Measurements from ENCODE around the gene DCAF4.
"Not testable (repeated sequence)": the region's sequence is repeated elsewhere in the genome, so short reads cannot be mapped to it uniquely, and the experiment has no call there.

DCAF4 gene

DNA sequence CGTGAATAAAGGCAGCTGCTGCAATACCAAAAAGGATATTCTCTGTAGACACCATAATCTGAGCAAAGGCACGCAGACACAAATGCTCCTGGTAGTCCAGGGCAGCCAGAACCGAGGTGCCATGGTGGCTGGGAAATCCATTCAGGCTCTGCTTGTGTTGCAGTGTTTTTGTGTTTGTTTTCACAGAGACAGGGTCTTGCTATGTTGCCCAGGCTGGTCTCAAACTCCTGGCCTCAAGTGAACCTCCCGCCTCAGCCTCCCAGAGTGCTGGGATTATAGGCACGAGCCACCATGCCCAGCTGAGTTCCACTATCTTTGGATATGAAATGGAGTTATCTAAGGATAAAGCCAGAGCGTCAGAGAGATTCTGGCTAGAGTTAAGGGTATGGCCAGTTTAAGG is 39.8 kb downstream of the DCAF4 start:
- in situ Hi-C loops (cut with HindIII; ENCODE audit: low sequenced_read_pairs) = no loop called here

DNA sequence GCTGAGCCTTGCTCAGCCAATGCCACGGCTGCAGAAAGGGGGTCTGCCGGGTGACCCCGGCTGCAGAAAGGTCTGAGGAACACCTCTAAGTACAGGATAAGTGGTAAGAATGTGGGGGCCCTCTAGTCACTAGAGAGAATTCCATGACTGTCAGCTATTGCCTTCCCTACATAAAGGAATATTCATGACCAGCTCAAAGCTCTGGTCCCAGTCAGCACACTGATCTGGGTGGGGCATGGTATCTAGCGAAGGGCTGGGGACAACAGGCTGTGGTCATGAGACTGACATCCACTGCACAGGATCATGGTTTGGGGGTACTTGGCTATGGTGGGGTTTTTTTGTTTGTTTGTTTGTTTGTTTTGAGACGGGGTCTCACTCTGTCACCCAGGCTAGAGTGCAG is 42.1 kb downstream of the DCAF4 start:
- in situ Hi-C loops (cut with HindIII; ENCODE audit: low sequenced_read_pairs) = no loop called here

DNA sequence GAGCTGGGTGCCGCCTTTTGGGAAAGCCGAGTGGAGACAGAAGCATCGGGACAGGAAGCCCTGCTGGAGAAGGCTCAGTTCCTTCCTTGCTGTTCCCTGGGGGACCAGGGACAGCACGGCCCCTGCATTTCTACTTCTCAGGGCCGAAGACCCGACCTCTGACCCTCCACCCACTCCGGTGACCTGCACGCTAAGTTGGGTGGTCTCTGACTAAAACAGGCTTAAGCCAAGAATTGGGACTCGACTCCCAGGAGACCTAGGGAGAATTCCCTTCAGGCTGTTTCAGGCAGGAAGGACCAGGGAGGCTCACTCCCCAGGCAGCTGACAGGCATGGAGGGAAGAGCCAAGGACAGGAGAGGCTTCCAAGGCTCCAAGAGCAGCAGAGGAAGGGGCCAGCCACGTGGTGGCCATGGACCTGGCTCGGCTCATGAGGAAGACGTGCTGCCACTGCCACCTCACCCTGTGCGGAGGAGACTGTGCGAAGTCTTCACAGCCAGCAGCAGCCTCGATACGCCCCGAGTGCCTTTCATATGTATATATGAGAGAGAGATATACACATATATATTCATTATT is 43.9 kb downstream of the DCAF4 start:
- in situ Hi-C loops (cut with HindIII; ENCODE audit: low sequenced_read_pairs) = no loop called here

DNA sequence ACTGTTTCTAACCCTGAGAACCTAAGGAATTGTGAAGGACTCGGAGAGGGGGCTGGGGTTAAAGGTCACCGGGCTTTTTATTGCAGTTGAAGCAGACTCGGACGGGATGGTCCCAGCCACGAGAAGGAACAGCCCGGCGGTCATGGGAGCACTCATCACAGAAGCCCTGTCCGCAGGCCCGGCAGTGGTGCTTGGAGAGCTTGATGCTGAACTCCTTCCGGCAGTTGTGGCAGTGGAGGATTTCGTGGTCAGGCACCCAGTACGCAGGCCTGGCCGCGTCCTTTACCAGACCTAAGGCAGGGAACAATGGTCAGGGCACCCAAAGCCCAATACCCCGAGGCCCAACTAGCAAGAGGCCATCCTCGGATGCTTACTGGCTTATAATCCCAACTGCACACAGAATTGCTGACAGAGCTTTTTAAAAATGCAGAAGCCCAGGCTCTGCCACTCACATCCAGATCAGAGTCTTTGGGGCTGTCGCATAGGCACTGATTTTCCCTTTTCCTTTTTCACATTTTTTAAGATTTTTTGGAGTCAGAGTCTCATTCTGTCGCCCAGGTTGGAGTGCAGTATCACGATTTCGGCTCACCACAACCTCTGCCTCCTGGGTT is 44.7 kb downstream of the DCAF4 start:
- in situ Hi-C loops (cut with HindIII; ENCODE audit: low sequenced_read_pairs) = no loop called here

DNA sequence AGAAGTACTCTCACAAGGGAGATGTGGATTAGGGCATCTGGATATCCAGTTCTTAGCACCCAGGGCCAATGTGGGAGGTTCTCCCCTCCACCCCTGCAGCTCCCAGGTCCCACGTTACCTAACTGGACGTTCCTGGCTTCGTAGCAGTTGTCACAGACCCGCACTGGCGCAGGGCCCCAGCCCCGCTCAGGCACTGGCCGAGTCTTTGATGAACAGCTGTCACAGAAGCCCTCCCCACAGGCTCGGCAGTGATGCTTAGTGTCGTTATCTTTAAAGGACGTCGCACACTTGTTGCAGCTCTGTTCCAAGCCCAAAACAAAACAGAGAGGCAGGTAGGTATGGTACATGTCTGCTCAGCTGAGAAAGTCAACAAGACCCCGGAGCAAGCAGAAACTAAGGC is 48.4 kb downstream of the DCAF4 start:
- in situ Hi-C loops (cut with HindIII; ENCODE audit: low sequenced_read_pairs) = loop anchor here (5.0 kb wide), 1 partner anchor 43 kb away; no protein-coding TSS in a partner anchor

DNA sequence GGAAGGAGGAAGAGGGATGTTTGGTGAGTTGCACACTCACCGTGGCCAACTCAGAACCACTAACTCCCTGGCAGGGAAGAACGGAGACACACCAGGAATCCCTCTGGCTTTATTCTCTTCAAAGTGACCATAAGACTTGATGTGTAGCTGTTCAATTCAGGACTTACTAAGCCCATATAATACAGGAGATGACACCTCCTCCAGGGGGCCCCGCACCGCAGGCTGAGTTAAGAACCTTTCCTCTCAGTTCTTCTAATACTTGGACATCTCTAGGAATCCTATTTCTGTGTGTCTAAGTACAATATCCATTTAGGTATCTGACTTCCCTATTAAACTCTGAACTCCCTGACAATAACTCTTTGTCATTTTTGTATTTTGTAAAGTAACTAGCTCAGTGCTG is 49.5 kb downstream of the DCAF4 start:
- in situ Hi-C loops (cut with HindIII; ENCODE audit: low sequenced_read_pairs) = loop anchor here (5.0 kb wide), 1 partner anchor 42 kb away; no protein-coding TSS in a partner anchor

DNA sequence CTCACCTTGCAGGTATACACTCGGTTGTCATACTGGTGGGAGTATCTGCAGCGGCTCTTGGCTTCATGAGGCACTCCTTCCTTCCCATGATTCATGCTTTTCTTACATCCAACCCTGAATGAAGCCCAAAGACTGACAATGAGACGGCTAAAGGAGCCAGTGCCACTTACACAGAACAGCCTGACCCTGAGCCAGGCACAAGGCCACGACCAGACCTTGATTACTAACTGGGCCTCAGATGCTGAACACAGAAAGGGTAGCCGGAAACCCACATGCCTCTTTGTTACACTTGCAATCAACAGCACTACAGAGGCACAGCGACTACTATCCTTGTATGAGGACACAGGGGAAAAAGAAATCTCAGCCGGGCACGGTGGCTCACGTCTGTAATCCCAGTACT is 52.6 kb downstream of the DCAF4 start:
- in situ Hi-C loops (cut with HindIII; ENCODE audit: low sequenced_read_pairs) = loop anchor here (5.0 kb wide), 1 partner anchor 38 kb away; no protein-coding TSS in a partner anchor

DNA sequence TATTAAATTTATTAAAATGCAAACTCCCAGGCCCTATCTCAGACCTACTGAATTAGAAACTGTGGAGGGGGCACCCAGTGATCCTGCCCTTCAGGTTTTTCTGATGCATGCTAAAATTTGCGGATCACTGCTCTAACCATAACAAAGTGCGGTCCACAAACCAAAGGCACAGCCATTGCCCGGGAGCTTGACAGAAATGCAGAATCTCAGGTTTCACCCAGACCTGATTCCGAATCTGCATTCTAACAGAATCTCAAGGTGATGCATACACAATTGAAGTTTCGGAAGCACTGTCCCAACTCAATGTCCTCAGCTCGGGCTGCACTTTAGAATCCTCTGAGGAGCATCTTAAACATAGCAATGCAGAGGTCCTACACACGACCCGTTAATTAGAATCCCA is 54.6 kb downstream of the DCAF4 start:
- in situ Hi-C loops (cut with HindIII; ENCODE audit: low sequenced_read_pairs) = no loop called here

DNA sequence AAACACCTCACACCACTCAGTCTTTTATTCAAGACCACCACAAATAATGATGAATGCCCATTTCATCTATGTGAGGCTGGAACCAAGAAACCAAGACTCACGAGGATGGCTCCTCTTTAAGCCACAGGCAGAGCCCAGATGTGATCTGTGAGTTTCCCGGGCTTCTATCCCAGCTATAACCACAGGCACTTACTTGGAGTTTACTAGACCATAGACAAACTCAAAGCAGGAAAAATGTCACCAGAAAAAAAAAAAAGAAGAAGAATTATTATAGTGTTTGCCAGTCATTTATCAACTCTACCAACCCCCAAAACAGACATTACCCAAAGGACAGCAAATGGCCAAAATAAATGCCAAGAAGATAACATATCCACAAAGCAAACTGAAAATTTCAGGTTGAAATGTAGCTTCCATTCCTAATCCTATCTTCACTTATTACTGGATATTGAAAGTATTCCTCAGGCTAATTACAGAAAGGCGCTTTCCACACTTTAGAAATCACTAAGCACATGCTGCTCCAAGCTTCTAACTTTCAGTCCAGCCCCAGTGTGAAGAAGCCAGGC is 56.0 kb downstream of the DCAF4 start:
- in situ Hi-C loops (cut with HindIII; ENCODE audit: low sequenced_read_pairs) = no loop called here

DNA sequence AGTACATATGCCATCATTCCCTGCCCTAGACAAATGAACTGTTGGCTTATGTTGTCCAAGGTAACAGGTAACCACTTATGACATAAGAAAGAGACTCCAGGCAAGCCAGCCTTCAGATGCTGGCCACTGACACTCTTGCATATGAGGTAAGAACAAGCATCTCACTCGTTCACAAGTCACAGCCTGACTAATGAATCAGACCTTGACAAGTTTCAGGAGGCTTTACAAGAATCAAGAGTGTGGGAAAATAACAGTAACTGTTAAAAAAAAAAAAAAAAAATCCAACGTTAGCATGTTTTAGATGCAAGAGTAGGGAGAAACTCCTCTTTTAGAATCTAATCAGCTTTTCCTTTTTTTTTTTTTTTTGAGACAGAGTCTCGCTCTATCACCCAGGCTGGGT is 60.0 kb downstream of the DCAF4 start:
- in situ Hi-C loops (cut with HindIII; ENCODE audit: low sequenced_read_pairs) = no loop called here

DNA sequence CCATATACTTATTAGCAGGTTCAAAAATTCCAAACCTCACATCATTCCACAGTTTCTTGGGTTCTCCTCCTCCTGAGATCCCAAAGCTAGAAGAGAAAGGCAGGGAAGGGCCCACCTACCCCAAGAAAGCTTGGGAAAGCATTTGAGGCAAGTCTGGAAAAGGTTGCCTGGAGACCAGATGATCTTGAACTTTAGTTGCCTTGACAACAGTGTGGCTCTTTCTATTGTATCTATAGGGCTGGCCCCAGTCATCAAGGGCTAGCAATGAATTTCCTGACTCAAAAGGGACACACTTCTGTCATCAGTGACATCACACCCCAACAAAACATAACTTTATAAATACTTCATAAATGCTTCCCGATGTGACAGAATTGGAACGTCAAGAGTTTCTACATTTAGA is 60.6 kb downstream of the DCAF4 start:
- in situ Hi-C loops (cut with HindIII; ENCODE audit: low sequenced_read_pairs) = no loop called here

DNA sequence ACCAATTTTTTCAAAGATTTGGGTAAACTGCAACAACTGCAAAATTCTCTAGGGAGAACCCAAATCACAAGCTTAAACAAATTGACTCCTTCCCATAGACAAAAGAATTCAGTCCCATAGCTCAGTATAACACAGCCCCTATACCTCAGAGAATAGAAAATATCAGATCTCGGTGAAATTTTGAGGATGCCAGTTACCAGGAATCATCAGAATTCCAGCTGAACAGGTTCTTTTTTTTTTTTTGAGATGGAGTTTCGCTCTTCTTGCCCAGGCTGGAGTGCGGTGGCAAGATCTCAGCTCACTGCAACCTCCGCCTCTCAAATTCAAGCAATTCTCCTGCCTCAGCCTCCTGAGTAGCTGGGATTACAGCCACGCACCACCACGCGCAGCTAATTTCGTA is 63.9 kb downstream of the DCAF4 start:
- in situ Hi-C loops (cut with HindIII; ENCODE audit: low sequenced_read_pairs) = no loop called here

DNA sequence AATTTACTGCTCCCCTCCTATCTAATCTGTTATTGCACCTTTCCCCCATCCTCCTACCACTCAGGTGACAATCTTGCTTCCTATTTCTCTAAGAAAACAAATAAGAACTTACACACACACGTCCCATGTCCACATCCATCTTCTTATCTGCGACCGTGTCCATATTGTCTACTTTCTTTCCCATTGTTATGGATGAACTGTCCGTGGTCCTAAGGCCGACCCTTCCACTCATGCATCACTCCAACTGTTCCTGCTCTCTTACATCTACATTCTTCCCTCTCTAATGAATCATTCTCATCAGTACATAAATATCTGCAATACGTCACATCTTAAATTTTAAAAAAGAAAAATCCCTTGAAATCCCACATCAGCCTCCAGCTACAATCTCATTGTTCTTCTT is 70.7 kb downstream of the DCAF4 start:
- in situ Hi-C loops (cut with HindIII; ENCODE audit: low sequenced_read_pairs) = no loop called here

DNA sequence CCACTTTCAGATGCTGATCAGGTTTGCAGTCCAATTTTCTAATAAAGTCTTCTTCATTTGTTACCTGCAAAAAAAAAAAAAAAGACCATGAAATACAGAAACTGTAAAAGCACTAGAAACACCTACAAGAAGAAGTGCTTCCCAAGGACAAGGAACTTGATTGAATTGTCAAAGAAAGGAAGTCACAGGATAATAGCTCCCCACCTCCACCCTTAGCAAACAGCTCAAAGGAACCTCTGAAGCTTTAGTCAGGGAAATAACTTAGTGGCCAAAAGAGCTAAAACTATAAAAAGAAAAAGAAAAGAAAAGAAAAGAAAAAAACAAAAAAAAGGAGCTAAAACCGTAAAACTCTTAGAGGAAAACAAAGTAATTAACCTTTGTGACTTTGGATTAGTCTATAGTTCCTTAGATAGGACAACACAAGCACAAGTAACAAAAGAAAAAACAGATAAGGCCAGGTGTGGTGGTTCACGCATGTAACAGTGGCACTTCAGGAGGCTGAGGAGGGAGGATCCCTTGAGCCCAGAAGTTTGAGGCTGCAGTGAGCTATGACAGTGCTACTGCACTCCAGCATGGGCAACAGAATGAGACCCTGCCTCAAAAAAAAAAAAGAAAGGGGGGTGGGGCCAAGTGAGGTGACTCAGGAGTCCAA is 72.1 kb downstream of the DCAF4 start:
- in situ Hi-C loops (cut with HindIII; ENCODE audit: low sequenced_read_pairs) = no loop called here

DNA sequence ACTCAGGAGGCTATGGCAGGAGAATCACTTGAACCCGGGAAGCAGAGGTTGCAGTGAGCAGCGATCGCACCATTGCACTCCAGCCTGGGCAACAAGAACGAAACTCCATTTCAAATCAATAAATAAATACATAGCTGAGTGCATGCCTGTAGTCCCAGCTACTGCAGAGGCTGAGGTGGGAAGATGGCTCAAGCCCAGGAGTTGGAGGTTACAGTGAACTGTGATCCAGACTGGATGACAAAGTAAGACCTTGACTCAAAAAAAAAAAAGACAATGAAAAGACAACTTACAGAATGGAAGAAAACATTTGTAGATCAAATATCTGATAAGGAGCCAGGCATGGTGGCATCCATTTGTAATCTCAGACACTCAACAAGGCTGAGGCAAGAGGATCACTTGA is 73.1 kb downstream of the DCAF4 start:
- in situ Hi-C loops (cut with HindIII; ENCODE audit: low sequenced_read_pairs) = no loop called here

DNA sequence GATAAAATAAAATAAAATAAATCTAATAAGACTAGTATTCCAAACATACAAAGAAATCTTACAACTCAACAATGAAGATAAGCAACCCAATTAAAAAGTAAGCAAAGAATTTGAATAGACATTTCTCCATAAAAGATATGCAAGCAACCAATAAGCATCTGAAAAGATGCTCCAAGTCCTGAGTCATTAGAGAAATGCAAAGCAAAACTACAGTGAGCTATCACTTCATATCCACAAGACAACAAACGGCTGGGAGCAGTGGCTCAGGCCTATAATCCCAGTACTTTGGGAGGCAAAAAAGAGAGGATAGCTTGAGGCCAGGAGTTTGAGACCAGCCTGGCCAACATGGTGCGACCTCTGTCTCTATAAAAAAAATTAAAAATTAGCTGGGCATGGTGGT is 73.8 kb downstream of the DCAF4 start:
- in situ Hi-C loops (cut with HindIII; ENCODE audit: low sequenced_read_pairs) = no loop called here

DNA sequence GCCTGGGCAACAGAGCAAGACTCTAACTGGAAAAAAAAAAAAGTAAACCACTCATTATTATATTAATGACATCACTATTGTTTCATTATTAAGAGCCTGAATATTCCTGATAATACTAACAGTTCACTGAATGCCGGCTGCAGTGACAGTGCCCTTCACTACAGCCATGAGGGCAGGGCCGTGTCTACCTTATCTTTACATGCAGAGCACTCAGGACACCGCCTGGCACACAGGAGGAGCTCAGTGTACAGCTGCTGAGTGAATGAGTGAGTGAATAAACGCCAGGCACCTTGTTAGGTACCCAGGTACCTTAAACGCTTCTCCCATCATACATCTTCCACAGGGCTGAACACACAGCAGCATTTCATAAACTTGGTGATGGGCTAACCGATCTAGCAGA is 77.4 kb downstream of the DCAF4 start:
- in situ Hi-C loops (cut with HindIII; ENCODE audit: low sequenced_read_pairs) = no loop called here

DNA sequence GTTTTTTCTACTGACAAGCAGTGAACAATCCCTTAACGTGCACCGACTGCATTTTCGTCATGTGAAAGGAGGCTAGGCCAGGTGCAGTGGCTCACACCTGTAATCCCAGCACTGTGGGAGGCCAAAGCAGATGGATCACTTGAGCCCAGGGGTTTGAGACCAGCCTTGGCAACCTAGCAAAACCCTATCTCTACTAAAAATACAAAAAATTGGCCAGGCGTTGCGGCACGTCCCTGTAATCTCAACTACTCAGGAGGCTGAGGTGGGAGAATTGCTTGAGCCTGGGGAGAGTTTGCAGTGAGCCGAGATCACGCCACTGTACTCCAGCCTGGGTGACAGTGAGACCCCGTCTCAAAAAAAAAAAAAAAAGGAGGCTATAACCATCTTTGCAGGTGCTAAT is 78.4 kb downstream of the DCAF4 start:
- in situ Hi-C loops (cut with HindIII; ENCODE audit: low sequenced_read_pairs) = not testable (repeated sequence)

DNA sequence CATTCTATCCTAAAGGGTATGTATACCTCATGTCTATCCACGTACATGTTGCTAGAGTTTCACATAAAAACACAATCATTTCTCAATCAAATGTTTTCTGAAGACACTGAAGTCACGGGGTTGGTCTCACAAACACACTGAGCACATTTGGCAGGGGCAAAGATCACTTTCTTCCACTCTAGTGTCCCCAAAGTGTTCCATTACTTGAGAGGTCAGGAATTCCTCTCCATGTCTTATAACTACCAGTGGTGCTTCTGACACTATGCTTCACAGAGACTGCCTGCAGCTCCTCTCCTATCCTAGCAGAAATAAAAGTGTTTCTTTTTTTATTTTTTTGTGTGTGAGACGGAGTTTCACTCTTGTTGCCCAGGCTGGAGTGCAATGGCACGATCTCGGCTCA is 81.6 kb downstream of the DCAF4 start:
- in situ Hi-C loops (cut with HindIII; ENCODE audit: low sequenced_read_pairs) = no loop called here

DNA sequence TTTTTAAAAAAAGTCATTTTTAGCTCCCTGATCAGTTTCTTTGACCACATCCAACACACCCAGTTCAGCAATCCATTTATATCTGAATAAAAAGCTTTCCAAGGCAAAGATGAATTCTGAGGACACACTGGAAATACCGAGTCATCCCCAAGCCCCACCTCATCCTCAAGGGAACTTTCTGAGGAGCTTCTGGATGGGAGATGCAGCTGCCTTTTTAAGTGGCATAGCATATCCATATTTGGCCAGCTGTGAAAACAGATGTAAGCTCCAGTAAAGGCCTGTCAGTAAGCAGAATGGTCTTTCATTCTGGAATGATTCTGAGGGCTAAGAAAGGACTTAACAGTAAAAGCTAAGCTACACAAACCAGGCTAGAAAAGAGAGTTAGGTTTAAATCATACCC is 82.2 kb downstream of the DCAF4 start:
- in situ Hi-C loops (cut with HindIII; ENCODE audit: low sequenced_read_pairs) = no loop called here
